Activated B cell treated with CpG ODN at 0.5 μM for 24 hours (primary cell): ENCODE data around the gene RAD51C. TPM values are rescaled to one million over a fixed set of nuclear protein-coding genes. Genes with fewer than 3 reads are reported as not detected.
"Not testable (repeated sequence)": the region's sequence is repeated elsewhere in the genome, so short reads cannot be mapped to it uniquely, and the experiment has no call there.

ENCODE experiments used
- ATAC-seq: fragments of 200-7000 bp; cut with Tn5 transposase; one replicate; pipeline ENCODE4 v1.10.0; 2021; ENCODE audit warnings: low read depth, mild to moderate bottlenecking, moderate library complexity
- CTCF ChIA-PET: fragments of 350-600 bp; sonication (Branson Sonifier 250); formaldehyde crosslinking; loops from one replicate; lab custom pipeline; 2021; ENCODE audit warnings: antibody characterized with exemption; lab: Charles Lee
- POLR2A ChIA-PET: fragments of 350-600 bp; sonication (Branson Sonifier 250); formaldehyde crosslinking; loops from one replicate; lab custom pipeline; 2021; ENCODE audit warnings: antibody characterized with exemption; lab: Charles Lee
- DNase-seq: peaks from one replicate; pipeline ENCODE4 v3.0.0; 2022
- H3K27ac Mint-ChIP-seq: one replicate; pipeline ENCODE4 v1.8.0; 2020; ENCODE audit warnings: mixed read lengths
- H3K27me3 Mint-ChIP-seq: one replicate; pipeline ENCODE4 v1.8.0; 2021; ENCODE audit warnings: mixed read lengths
- H3K36me3 Mint-ChIP-seq: one replicate; pipeline ENCODE4 v1.8.0; 2021; ENCODE audit warnings: low read depth, mixed read lengths
- H3K4me1 Mint-ChIP-seq: one replicate; pipeline ENCODE4 v1.8.0; 2021; ENCODE audit warnings: mixed read lengths
- H3K4me3 Mint-ChIP-seq: one replicate; pipeline ENCODE4 v1.8.0; 2020; ENCODE audit warnings: mild to moderate bottlenecking, mixed read lengths
- H3K9me3 Mint-ChIP-seq: one replicate; pipeline ENCODE4 v1.8.0; 2020; ENCODE audit warnings: mixed read lengths
- intact Hi-C: fragments of 100-400 bp; cut with micrococcal nuclease; formaldehyde crosslinking; loops from one replicate; pipeline ENCODE4 v1.15.1; 2024
- total RNA-seq: library from RNA; stranded (reverse); gene quantifications from 2 replicates; pipeline ENCODE4 v1.2.3, GENCODE V29; 2022
- TF ChIP-seq, protein P1 (sequence below): fragments of 200-600 bp; IDR thresholded peaks from one replicate; pipeline ENCODE4 v1.8.0; 2022; ENCODE audit warnings: antibody characterized with exemption, mild to moderate bottlenecking

Gene RAD51C
- total RNA-seq, 1 donor from 2014 or later: 36.8 TPM

DNA sequence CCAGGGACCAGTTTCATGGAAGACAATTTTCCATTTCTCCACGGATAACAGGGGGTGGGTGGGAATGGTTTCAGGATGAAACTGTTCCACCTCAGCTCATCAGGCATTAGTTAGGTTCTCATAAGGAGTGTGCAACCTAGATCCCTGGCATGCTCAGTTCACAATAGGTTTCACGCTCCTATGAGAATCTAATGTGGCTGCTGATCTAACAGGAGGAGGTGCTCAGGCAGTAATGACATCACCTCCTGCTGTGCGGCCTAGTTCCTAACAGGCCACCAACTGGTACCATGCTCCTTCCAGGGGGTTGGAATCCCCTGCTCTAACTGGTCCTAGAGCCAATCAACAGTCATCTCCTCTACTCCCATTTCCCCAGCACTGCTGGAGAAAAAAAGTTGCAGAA lies 20.4 kb upstream of the RAD51C start:
- DNase-seq (no peak), ATAC-seq (no peak)
- intact Hi-C loops: no loop called here
- ChIA-PET CTCF (no interaction called here), POLR2A (no interaction called here)
- Mint-ChIP-seq H3K36me3 (no peaks in the 10 kb centered on the region), H3K9me3 (no peaks in the 10 kb centered on the region), H3K27ac (no peak overlapping the region), H3K27me3 (peaks cover 12% of the 10 kb centered on the region), H3K4me1 (peaks cover 2% of the 10 kb centered on the region), H3K4me3 (no peak overlapping the region)
- TF ChIP-seq, protein P1, sequence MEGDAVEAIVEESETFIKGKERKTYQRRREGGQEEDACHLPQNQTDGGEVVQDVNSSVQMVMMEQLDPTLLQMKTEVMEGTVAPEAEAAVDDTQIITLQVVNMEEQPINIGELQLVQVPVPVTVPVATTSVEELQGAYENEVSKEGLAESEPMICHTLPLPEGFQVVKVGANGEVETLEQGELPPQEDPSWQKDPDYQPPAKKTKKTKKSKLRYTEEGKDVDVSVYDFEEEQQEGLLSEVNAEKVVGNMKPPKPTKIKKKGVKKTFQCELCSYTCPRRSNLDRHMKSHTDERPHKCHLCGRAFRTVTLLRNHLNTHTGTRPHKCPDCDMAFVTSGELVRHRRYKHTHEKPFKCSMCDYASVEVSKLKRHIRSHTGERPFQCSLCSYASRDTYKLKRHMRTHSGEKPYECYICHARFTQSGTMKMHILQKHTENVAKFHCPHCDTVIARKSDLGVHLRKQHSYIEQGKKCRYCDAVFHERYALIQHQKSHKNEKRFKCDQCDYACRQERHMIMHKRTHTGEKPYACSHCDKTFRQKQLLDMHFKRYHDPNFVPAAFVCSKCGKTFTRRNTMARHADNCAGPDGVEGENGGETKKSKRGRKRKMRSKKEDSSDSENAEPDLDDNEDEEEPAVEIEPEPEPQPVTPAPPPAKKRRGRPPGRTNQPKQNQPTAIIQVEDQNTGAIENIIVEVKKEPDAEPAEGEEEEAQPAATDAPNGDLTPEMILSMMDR: no peak

DNA sequence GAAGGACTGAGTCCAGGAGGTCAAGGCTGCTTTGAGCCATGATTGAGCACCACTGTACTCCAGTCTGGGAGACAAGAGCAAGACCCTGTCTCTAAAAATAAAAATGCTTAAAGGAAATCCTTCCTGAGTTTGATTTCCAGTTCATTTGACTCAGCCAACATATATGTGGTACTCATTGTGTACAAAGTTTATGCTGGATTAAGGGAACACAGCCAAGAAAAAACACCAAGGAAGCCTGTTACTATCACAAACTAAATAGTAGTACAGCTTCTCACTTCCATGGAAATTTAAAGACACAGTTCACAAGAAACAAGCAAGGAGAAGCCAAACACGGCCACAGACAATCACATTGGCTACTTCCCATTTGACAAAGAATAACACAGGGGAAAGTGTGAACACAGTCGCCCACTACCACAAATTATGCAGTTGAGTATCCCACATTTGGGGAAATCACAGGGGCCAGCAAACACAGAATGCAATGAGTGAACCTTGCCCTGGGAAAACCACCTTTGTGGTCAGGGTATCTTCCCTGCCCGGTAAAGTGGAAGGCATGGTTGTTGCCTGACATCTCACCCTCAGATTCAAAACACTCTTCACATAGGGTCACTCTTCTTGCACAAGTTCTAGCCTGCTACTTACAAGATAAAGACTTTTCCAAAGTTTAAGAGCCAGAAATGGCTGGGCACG lies 15.1 kb upstream of the RAD51C start:
- Mint-ChIP-seq H3K36me3 (no peaks in the 10 kb centered on the region), H3K27me3 (peaks cover 7% of the 10 kb centered on the region), H3K9me3 (no peaks in the 10 kb centered on the region), H3K4me1 (no peaks in the 10 kb centered on the region), H3K4me3 (no peak overlapping the region), H3K27ac (no peak overlapping the region)
- DNase-seq (no peak), ATAC-seq (no peak)
- CTCF ChIA-PET: no interaction called here
- intact Hi-C loops: no loop called here
- POLR2A ChIA-PET: no interaction called here
- TF ChIP-seq, protein P1: no peak

DNA sequence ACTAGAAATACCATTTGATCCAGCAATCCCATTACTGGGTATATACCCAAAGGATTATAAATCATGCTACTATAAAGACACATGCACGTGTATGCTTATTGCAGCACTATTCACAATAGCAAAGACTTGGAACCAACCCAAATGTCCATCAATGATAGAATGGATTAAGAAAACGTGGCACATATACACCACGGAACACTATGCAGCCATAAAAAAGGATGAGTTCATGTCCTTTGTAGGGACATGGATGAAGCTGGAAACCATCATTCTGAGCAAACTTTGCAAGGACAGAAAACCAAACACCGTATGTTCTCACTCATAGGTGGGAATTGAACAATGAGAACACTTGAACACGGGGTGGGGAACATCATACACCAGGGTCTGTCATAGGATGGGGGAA lies 14.1 kb upstream of the RAD51C start:
- H3K27me3 Mint-ChIP-seq, H3K4me3 Mint-ChIP-seq, H3K36me3 Mint-ChIP-seq, CTCF ChIA-PET, H3K27ac Mint-ChIP-seq, H3K9me3 Mint-ChIP-seq, ATAC-seq, DNase-seq, H3K4me1 Mint-ChIP-seq, intact Hi-C loops: not testable (repeated sequence)
- POLR2A ChIA-PET: interaction anchor here (0.6 kb wide), 1 partner anchor 14 kb away, joined by 4 read pairs; the partner anchor contains the start of genes RAD51C and TEX14

DNA sequence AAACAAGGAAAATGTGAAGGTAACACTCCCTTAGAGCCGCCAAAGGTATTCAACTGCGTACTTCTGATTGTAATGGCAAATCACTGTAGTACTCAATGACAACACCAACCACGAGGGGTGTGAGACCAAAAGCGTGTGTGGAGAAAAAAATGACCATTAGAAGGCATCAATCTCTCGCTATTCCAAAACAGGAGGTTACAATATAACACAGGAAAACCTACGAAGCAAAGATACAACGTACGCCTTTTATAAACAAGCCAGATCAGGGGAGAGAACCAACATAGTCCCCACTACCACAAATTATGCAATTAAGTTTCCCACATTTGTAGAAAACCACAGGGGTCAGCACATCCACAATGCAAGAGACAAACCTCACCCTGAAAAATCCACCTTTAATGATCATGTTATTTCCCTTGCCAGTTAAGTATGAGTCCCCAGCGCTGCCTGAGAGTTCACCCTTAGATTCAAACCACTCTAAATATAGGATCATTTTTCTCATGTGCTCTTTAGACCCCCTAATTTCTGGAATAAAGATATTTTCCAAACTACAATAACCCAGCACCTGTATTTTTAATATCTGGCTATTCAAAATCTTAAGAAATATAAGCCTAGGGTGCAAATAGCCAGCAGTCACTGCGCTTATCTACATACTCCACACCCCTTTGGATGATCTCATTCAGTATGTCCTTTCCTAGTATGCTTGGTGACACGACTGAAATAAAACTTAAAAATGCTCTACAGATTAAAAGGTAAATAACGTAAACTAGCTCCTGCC lies 13.0 kb upstream of the RAD51C start:
- DNase-seq: no peak
- CTCF ChIA-PET: interaction anchor here (0.9 kb wide), 1 partner anchor 101 kb away, joined by 3 read pairs; no protein-coding TSS in a partner anchor
- Mint-ChIP-seq H3K27me3 (peaks cover 7% of the 10 kb centered on the region), H3K4me1 (no peaks in the 10 kb centered on the region), H3K27ac (no peak overlapping the region), H3K4me3 (no peak overlapping the region), H3K36me3 (no peaks in the 10 kb centered on the region), H3K9me3 (no peaks in the 10 kb centered on the region)
- TF ChIP-seq, protein P1: no peak
- no peak for ATAC-seq
- POLR2A ChIA-PET: interaction anchor here (0.6 to 1.0 kb wide), 3 partner anchors 20 to 160 kb away, joined by 3 to 9 read pairs (median 3); no protein-coding TSS in a partner anchor
- intact Hi-C loops: no loop called here

DNA sequence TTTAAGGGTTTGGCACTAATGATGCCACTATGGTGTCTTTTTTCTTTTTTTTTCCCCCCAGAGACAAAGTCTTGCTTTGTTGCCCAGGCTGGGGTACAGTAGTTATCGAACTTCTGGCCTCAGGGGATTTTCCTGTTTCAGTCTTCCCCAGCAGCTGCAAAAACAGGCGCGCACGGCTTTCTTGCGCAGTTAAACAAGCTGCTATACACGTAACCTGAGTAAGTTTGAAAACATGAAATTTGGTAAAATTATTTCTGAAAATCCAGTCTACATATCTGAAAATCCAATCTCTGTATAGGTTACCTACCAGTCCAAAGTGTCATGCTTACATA lies 12.4 kb upstream of the RAD51C start:
- TF ChIP-seq, protein P1: no peak
- POLR2A ChIA-PET: interaction anchor here (0.6 to 1.0 kb wide), 2 partner anchors 20 to 161 kb away, joined by 3 to 9 read pairs; no protein-coding TSS in a partner anchor
- H3K27me3 Mint-ChIP-seq: peaks cover 7% of the 10 kb centered on the region
- no peaks in the 10 kb centered on the region for H3K9me3 Mint-ChIP-seq
- H3K36me3 Mint-ChIP-seq: no peaks in the 10 kb centered on the region
- intact Hi-C loops: no loop called here
- no peak for DNase-seq
- no peak for ATAC-seq
- CTCF ChIA-PET: interaction anchor here (0.9 kb wide), 1 partner anchor 102 kb away, joined by 3 read pairs; no protein-coding TSS in a partner anchor
- no peak overlapping the region for H3K27ac Mint-ChIP-seq
- H3K4me3 Mint-ChIP-seq: no peak overlapping the region
- H3K4me1 Mint-ChIP-seq: no peaks in the 10 kb centered on the region
